DOHH2 (cell line): ENCODE data around the gene COA7.

Experiments
- EZH2phosphoT487 ChIP-seq: fragments of 200-600 bp; sonication (generic); IDR thresholded peaks from 2 replicates; pipeline ENCODE4 v1.6.1; 2017; ENCODE audit warnings: borderline replicate concordance, mild to moderate bottlenecking, antibody characterized with exemption, low read length, moderate library complexity, mixed read lengths
- TF ChIP-seq, protein P1 (sequence below): fragments of 200-600 bp; sonication (generic); IDR thresholded peaks from one replicate; pipeline ENCODE4 v1.5.1; 2014; ENCODE audit warnings: antibody characterized with exemption, mild to moderate bottlenecking, low read depth, low read length; ENCODE audit not compliant: poor library complexity, severe bottlenecking

DNA sequence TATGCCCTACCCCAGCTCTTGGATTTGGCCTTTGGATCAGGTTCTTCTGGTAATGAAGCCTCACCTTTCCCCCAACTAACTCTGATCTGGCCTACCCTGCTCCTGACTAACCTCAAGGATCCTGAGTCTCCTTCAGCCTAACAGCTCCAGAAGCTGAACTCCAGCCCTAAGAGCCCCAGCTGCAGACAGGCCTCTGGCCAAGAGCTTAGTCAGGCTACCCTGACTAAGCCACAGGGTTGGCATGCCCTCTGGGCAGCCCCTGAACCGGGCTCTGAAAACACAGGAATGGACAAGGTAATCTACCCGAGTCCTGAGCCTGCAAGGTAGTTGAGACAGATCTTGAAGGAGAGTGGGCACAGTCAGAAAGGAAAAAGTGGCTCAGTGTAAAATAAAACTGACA, 29.4 kb downstream of the COA7 start:
- TF ChIP-seq, protein P1, sequence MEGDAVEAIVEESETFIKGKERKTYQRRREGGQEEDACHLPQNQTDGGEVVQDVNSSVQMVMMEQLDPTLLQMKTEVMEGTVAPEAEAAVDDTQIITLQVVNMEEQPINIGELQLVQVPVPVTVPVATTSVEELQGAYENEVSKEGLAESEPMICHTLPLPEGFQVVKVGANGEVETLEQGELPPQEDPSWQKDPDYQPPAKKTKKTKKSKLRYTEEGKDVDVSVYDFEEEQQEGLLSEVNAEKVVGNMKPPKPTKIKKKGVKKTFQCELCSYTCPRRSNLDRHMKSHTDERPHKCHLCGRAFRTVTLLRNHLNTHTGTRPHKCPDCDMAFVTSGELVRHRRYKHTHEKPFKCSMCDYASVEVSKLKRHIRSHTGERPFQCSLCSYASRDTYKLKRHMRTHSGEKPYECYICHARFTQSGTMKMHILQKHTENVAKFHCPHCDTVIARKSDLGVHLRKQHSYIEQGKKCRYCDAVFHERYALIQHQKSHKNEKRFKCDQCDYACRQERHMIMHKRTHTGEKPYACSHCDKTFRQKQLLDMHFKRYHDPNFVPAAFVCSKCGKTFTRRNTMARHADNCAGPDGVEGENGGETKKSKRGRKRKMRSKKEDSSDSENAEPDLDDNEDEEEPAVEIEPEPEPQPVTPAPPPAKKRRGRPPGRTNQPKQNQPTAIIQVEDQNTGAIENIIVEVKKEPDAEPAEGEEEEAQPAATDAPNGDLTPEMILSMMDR = no peak
- TF ChIP-seq EZH2phosphoT487 = no peak
